HL-60/S4 treated with phorbol 12-myristate 13-acetate at 8.2 ng/mL for 4 days and 3 days (cell line): ENCODE data around the gene UTP18.
"Not testable (repeated sequence)": the region's sequence is repeated elsewhere in the genome, so short reads cannot be mapped to it uniquely, and the experiment has no call there.

Source experiments
- in situ Hi-C: fragments of 300-500 bp; cut with MboI; formaldehyde crosslinking; loops from 2 replicates; pipeline ENCODE4 v1.15.0; 2022; ENCODE audit warnings: low sequenced_read_pairs

The UTP18 gene

DNA sequence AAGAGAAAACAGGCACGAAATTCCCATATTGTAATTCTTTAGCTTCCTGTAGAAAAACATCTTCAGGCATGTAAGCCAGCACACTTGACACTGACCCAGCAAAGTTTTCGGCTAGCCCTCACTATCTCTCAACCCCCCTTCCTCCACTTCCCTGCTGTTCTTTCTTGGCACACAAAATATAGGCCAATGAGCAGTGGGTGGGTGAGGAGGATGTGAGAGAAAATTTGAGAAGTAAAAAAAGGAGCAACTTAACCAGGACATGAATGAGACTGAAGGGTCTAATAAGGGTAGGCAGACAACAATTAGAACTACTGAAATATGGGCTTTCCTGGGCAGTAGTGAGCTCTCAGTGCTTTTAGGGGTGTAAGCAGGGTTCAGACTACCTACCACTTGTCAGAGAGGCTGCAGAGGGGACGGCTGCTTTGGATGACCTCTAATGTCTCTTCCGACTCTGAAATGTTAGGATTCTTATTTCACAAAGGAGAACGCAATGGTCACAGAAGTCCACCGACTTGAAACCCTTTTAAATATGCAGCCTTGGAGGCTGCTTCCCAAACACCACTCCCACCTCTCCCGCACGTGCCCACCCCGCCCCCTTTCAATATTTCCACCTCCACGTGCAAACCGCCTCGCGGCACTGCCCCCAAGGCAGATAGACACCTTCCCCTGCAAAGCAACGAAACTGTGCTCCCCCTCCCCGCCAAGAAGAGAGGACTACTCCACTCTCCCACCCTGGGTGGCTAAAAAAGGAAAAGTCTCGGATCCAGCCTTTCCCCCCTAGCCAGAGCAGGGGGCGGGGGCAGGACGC is 1.4 kb upstream of the UTP18 start:
- in situ Hi-C loops = no loop called here

DNA sequence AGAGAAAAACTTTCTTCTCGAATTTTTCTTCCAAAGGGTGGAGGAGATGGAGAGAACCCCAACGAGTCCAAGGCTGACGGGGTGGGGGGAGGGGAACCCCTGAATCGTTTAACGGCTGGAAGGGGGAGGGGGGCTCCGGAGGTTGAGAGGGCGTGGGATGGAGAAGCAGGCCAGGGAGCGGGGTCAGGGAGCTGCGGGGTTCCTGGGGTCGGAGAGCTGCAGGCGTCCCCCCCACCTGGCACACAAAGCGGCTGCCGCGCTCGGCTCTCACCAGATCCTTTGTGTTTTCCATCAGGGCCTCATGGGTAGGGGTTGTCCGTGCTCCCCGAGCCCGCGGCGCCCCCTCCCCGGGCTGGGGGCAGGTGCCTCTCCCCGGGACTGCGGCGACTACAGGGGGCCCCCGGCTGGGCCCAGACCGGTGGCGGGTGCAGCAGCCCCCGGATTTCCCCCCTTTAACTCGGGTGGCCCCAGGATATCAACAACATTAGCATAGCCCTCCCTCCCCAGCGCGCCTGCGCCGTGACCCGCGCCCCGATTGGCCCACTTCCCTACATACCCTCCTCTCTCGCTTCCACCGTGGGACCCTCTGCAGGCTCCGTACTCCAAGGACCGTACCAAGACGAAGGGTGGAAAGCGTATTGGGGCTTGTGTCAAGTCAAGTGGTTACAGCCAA is 646 bp upstream of the UTP18 start, which contains the start of gene MBTD1:
TSS of gene MBTD1 (minus strand) at position 486 of the 673 bp plus-strand sequence. CDS start 34,888 bp downstream, outside the sequence.
- in situ Hi-C loops = no loop called here

DNA sequence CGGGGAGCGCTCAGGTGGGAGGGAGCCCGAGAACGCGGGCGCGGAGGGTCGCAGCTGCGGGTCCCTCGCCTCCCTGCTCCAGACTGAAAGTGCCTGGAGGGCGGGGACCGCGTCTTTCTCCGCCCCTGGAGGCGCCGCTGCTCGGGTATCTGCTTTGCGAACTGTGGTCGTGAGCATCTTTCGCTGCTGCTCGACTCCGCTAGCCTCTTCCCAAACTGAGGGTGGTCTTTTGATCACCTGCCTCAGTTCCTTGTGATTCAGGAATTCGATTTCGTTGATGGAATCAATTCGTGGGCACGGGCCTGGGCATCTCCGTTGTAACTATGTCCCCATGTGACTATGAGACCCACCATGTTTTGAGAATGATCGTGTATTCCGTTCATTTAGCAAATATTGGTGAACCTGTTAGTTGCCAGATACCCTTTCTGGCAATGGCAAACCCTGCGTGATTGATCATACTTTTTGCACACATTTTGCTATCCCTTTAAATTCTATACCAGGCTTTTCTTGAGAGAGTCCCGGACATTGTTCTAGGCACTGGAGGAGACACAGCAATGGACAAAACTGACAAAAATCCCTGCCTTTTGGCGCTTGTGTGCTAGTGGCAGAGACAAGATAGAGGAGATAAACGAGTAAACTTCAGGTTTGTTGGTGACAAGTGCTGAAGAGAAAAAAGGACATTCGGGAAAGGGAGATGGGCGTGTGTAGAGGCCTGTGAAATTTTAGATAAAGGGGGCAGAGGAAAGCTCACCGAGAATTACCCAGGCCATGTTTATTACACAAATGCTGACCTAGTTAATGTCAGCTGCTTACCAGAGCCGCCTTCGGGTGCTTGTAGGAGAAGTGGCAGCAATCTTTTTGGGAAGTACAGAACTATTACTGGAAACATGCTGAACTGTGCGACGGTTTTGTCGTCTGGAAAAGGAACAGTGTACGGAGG is 948 bp downstream of the UTP18 start:
- in situ Hi-C loops = no loop called here

DNA sequence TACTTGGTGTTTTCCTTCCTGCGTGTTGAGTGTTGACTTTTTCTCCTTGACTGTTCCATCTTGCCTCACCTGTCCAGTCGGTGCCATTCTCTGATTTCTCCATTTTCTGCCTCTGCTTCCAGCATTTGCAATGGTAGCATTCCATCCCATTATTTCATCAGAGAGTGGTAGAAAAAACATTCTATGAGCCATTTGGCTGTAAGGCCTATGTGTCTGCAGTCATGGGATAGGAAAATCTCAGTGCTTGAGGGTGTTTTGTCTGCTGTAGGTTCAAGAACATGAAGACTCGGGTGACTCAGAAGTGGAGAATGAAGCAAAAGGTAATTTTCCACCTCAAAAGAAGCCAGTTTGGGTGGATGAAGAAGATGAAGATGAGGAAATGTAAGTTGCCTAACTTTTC is 2.7 kb downstream of the UTP18 start:
- in situ Hi-C loops = no loop called here

DNA sequence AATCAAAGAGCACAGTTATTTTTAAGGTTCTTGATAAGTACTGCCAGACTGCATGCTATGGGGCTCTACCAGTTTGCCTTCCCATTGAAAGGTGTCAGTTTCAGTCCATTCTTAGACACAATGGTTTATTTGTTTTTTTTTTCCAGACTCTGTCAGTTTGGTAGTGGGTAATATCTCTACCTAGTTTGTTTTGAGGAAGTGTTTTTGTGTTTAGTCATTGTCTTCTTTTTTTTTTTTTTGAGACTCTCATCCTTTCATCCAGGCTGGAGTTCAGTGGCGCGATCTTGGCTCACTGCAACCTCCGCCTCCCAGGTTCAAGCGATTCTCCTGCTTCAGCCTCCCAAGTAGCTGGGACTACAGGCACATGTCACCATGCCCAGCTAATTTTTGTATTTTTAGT is 4.1 kb downstream of the UTP18 start:
- in situ Hi-C loops = not testable (repeated sequence)

DNA sequence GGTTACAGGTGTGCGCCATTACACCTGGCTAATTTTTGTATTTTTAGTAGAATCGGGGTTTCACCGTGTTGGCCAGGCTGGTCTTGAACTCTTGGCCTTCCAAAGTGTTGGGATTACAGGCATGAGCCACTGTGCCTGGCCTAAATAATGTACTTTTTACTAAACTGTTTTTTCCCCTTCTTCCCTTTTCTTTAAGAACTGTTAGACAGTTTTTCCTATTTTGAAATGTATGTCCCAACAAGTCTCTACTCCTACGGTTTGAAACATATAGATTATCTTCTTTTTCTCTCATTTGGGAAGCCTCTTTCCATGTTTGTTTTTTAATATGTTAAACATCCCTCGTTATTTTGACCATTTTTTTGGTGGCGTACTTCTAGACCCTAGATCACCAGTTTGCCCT is 9.6 kb downstream of the UTP18 start:
- in situ Hi-C loops = no loop called here

DNA sequence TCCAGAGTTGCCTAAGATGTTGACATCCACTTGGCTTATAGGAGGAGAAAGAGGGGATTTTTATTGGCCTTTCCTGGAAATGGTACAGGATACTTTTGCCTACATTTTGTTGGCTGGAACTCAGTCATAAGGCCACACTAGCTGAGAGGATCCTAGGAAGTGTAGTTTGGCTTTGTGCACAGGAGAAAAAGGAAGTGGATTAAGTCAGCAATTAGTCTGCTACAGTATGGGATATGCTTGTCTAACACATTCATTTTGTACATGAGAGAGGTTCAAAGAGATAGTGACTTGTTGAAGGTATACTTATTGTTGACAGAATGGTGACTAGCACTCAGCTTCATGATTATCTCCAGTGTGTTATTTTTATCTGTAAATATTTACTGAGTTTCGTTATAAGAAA is 10.3 kb downstream of the UTP18 start:
- in situ Hi-C loops = no loop called here

DNA sequence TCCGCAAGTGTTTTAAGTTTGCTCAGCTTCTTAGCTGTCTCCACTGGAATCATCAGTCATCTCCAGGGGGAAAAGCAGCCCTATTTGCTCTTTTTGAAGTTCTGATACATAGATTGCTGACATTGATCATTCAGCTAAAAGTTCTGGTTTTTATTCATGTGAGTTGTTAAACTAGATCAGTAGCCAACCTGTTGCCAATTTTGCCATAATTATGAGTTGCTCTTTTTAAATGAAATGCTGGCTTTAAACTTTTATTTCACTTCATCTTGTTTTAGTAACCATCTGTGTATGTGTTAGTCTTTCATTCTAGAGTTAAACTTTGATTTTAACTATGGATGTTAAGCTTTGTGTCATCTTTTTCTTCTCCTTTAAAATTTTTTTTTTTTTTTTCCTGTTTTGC is 12.5 kb downstream of the UTP18 start:
- in situ Hi-C loops = no loop called here

DNA sequence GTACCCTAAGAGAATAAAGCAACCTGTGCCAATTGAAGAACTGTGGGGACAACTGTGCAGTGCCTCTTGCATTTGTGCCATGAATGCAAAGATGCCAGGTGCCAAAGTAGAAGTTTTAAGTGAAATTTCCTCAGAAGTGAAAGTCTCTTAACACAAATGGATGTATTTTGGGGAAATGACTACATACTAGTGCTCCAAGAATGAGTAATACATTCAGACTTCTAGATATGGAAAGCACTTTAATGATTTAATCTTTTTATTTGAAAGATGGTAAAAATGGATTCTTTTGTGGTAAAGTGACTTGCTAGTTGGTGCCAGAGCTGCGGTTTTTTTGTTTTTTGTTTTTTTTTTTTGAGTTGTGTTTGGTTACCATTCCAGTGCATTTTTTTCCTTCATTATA is 15.0 kb downstream of the UTP18 start:
- in situ Hi-C loops = no loop called here

DNA sequence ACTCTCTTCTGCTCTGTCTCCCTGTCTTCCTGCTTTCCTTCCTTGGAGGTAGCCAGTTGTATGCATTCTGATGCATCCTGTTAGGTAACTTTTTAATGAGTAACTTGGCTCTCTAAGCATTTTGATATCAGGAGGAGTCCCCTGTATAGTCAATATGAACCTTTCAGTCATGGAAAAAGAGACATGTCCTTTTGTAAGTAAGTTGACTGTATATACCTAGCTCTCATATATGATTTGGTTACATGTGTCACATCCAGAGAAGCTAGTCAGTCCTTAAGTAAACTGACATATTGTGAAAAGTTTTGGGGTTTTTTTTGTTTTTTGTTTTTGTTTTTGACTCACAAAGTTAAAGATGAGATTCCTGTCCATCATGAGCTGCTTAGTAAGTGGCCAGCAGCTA is 18.8 kb downstream of the UTP18 start:
- in situ Hi-C loops = no loop called here

DNA sequence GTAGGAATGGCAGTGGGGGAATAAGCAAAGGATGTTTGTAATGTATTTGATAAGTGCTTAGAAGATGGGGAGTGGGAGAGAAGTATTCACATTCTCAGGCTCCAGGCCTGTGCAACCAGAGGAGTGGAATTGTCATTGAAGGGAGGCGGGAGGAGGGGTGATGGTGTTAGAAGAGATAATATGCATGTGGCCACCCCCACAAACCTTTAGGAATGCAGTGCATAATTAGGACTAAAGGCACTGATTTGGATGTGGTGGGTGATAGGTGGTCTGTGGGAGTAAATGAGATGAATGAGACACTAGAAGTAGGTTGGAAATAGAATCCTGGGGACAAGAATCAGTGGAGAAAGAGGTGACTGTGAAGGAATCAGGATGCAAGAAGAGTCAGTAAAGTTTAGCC is 27.1 kb downstream of the UTP18 start:
- in situ Hi-C loops = no loop called here

DNA sequence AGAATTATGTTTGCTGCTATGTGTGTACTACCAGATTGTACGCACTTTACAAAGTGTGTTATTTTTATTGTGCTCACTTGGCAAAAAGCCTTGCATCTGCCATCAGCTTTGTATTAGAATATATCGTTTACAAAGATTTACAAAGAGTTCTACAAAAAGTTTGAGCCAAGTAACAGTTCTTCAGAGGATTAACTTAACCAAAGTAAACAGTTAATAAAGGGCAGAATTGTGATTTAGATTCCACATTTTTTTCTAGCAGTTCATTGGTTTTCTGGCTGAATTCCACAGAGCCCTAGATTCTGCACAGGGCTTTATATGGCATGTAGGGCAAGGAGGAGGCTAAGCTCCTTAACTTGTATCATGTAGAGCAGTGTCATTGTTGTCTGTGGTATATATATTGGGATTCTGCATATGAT is 29.4 kb downstream of the UTP18 start:
- in situ Hi-C loops = no loop called here

DNA sequence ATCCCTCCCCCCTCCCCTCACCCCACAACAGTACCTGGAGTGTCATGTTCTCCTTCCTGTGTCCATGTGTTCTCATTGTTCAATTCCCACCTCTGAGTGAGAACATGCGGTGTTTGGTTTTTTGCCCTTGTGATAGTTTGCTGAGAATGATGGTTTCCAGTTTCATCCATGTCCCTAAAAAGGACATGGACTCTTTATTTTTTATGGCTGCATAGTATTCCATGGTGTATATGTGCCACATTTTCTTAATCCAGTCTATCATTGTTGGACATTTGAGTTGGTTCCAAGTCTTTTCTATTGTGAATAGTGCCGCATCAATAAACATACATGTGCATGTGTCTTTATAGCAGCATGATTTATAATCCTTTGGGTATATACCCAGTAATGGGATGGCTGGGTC is 34.0 kb downstream of the UTP18 start:
- in situ Hi-C loops = not testable (repeated sequence)

DNA sequence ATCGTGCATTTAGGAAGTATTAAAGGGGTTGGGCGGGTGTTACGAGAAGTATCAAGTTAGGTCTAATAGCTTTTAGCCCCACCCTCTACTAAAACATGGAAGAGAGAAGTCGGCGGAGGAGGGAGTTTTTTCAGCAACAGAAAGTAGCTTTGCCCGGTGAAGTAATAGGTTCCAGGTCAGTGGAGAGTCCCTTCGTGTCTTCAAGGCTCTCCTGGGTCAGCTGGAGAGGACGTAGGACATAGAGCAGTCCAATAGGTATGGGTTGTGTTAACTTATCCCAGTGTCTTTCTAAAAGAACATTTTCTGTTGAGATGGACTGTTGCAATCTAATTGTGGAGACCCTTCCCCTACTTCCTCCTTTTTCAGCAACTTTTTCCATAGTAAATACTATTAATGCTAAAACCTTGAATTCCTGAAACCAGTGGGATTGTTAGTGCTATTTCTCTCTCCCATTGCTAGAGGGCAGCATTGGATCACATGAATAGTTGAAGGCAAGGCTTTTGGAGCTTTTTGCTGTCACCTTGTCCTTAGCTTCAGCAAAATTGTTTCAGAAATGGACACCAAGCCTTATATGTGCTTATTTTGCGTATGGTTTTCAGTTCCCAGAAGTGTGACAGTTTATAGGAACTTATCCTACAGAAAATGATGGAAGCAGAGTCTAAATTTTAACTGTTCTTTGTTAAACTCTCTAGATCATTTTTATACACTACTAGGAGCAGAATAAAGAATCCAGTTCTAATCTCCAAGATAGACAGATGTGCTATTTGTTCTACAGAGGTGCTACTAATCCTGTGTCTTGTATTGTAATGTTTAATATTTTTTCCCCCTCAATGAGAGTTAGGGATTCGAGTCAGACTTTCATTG is 38.4 kb downstream of the UTP18 start:
- in situ Hi-C loops = no loop called here

DNA sequence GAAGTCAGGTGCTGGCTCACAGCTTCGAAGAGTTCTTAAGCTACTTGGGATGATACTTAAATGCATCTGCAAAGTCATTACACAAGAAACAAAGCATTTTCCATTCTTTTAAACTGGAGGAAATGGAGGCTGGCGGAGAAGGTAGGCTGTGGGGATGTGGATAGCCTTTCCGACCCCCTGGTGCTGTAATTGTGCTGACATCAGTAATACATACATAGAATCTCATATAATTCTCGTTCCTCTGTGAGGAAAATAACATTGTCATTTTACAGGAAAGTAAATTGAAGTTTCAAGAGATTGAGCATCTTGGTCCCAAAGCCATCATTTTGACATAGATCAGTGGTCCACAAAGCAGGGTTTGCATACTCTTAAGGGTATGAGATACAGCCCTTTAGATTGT is 39.5 kb downstream of the UTP18 start:
- in situ Hi-C loops = no loop called here

DNA sequence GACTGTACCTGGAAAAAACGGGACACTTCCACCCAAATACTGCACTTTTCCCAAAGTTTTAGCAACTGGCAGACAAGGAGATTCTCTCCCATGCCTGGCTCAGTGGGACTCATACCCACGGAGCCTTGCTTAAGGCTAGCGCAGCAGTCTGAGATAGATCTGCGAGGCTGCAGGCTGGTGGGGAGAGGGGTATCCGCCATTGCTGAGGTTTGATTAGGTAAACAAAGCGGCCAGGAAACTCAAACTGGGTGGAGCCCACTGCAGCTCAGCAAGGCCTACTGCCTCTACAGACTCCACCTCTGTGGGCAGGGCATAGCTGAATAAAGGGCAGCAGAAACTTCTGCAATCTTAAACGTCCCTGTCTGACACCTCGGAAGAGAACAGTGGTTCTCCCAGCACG is 44.8 kb downstream of the UTP18 start:
- in situ Hi-C loops = no loop called here

DNA sequence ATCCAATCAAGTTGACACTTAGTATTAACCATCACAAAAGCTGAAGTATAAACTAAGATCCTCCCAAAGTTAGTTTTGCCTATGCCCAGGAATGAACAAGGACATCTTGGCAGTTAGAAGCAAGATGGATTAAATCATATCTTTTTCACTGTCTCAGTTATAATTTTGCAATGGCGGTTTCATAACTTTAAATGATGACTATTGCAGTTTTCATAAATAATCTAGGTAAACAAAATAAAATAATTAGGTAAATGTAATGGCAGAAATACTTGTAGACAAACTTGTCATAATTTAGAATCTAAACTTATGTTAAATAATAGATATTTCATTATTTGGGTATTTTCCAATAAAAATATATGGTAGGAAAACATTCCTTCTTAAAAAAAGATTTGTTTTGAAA is 51.7 kb downstream of the UTP18 start:
- in situ Hi-C loops = not testable (repeated sequence)

DNA sequence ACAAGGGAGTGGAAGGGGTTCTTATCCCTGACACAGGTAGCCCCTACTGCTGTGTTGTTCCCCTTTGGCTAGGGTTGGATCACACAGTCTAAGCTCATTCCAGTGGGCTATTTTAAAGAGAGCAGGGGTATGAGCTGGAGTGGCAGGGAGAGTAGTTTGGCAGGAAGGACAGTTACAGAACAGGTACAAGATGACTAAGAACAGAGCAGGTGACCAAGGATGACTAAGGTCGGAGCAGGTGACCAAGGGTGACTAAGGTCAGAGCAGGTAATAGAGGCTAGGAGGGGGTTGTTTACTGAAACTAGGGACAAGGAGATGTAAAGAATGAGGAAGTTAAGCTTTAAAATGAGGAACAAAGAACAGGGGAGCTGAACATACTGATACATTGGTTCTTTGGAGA is 58.8 kb downstream of the UTP18 start:
- in situ Hi-C loops = no loop called here

DNA sequence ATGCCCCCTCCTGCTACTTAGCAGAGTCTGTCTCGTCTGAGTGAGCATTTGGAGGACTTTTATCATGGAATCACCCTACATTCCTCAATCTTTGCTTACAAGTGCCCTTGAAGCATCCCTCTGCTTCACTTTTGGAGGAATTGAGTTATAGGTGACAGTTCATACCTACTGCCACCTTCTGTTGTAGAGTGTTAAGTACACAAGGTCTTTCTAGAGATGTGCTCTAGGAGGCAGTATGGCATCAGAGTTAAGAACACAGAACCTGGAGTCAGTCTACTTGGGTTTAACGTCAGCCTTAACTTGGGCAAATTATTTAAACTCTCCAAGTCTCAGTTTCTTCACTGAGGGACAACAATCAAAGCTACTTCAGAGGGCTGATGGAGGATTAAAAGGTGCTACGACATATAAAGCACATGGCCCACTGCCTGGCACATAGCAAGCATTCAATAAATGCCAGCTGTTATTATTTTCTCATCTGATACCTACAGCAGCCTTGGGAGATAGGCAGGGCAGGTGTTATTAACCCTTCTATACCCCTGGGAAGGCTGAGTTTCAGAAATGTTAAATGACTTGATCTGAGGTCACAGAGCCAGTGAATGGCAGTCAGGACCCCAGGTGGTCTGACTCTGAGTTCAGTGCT is 62.2 kb downstream of the UTP18 start:
- in situ Hi-C loops = no loop called here

DNA sequence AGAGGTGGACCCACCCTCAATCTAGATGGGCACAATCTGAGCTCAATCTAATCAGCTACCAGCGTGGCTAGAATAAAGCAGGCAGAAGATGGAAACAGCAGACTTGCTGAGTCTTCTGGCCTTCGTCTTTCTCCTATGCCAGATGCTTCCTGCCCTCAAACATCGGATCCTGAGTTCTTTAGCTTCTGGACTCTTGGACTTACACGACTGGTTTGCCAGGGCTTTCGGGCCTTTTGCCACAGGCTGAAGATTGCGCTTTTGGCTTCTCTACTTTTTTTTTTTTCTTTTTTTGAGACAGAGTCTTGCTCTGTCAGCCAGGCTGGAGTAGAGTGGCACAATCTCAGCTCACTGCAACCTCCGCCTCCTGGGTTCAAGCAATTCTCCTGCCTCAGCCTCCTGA is 65.1 kb downstream of the UTP18 start:
- in situ Hi-C loops = no loop called here
